Esophagus squamous epithelium (tissue), 4 donors: Measurements from ENCODE around the gene PCBP2.

Source experiments
- POLR2A ChIP-seq, 4 donors: fragments of 450-650 bp; IDR thresholded peaks; one replicate each; pipeline ENCODE4 v1.6.1; 2017; ENCODE audit warnings: antibody characterized with exemption in 4 of 4, mild to moderate bottlenecking in 4 of 4, moderate library complexity in 3 of 4
- TF ChIP-seq, protein P1 (sequence below), 6 experiments: fragments of 450-650 bp in 4 of 6; fragments of 200-600 bp in 2 of 6; sonication (generic) in 2 of 6; IDR thresholded peaks; one replicate each; pipeline ENCODE4 v1.5.1; 2016 to 2019; ENCODE audit warnings: antibody characterized with exemption in 6 of 6, mild to moderate bottlenecking in 4 of 6, moderate library complexity in 4 of 6

DNA sequence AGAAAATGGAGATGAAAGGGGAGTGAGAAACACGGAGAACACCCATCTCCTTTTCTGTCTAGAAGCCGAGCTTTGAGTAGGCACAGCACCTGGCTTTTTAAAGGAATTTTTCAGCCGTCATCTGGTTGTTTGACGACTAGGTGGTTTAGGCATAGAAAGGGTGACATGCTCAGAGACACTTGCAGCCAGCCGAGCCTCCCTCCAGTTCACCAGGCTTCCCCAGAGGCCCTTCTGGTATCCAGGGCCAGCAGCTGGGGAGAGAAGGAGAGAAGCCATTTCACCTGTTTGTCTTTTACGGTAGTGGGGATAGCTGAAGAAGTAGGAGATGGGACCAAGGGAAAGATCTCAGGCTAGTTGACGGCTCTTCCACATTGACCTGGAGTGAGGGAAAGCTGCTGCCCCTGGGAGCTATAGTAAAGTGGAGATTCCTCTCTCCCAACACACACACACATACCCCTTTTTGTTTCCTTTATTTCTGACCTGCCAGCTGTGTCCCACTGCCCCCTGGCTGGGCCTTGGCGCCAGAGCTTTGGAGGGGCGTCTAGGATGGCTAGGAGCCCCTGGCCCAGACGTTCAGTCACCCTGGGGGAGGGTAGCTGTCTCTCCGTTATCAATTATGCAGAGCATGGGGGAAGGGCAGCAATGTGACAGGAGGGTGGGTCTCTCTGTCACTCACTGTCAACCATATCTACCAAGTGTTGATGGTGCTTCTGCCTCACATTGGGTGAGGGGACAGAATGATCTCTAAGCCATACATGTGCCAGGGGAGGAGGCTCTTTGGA is 41.9 kb downstream of the PCBP2 start:
- TF ChIP-seq, protein P1, sequence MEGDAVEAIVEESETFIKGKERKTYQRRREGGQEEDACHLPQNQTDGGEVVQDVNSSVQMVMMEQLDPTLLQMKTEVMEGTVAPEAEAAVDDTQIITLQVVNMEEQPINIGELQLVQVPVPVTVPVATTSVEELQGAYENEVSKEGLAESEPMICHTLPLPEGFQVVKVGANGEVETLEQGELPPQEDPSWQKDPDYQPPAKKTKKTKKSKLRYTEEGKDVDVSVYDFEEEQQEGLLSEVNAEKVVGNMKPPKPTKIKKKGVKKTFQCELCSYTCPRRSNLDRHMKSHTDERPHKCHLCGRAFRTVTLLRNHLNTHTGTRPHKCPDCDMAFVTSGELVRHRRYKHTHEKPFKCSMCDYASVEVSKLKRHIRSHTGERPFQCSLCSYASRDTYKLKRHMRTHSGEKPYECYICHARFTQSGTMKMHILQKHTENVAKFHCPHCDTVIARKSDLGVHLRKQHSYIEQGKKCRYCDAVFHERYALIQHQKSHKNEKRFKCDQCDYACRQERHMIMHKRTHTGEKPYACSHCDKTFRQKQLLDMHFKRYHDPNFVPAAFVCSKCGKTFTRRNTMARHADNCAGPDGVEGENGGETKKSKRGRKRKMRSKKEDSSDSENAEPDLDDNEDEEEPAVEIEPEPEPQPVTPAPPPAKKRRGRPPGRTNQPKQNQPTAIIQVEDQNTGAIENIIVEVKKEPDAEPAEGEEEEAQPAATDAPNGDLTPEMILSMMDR (IDR thresholded peaks at IDR 0.05), result no peak
- TF ChIP-seq POLR2A (IDR thresholded peaks at IDR 0.05), result no peak
